ENCODE results near the gene RIOK2.

DNA sequence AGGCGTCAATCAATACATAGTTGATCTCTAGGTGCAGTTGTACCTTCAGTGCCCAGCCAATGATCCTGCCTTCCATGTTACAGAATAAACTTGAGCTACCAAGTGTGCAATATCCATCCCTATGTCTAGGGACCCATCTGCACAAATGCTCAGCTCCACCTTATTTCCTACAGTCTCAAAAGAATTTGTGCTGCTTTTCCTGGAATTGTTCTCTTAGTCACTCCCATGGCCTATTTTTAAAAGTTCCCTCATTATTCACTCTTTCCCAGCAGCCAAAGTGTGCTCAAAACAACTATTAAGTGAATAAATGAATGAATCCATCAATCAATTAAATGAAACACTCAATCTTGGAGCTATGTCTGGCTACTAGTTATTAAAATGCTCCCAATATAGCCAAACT is 55.3 kb downstream of the RIOK2 start:
- TF ChIP-seq POLR2A (IDR thresholded peaks at IDR 0.05), result no peak
- TF ChIP-seq CTCF (IDR thresholded peaks at IDR 0.05), result no peak
